ENCODE data around the gene ATP5PB.

ATP5PB gene, protein sequence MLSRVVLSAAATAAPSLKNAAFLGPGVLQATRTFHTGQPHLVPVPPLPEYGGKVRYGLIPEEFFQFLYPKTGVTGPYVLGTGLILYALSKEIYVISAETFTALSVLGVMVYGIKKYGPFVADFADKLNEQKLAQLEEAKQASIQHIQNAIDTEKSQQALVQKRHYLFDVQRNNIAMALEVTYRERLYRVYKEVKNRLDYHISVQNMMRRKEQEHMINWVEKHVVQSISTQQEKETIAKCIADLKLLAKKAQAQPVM

DNA sequence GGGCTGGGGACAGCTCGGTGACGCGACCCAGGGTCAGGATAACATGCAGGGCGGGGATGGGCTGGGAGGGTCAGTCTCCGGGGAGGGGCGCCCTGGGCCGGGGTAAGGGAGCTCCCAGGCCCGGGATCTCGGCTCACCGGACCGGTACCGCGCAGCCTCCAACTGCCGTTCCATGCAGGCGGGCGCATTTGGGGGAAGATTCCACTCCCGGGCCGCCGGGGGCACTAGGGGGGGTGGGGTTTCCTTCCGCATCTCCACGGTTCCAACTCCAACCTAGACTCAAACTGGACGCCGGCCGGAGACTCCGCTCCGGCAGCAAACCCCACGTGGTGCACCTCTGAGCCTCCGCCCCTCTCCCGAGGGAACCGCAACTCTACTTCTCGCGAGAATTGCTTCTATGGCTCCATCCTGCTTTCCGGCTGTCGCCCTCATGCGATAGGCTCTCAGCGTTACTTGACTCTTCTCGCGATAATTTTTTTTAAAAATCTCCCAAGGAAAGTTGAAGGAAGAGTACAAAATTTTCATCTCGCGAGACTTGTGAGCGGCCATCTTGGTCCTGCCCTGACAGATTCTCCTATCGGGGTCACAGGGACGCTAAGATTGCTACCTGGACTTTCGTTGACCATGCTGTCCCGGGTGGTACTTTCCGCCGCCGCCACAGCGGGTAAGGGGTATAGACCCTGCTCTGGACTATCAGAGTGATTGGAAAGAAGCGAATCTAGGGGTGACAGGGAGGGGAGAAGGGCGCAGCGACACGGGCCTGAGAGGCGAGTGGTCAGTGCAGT is at the start of gene ATP5PB, which contains the start of gene WDR77:
TSS of gene ATP5PB (plus strand) at position 547 of the 785 bp plus-strand sequence. CDS start at position 625, 78 bp downstream.
TSS of gene WDR77 (minus strand) at position 339 of the 785 bp plus-strand sequence. CDS start at position 252, 87 bp downstream.
- peak; percentile 87 to 99 (median 94) for DNase-seq
- intact Hi-C loops (cut with DNase I): loop anchor here (2.0 kb wide), 1 partner anchor 310 kb away; no protein-coding TSS in a partner anchor

DNA sequence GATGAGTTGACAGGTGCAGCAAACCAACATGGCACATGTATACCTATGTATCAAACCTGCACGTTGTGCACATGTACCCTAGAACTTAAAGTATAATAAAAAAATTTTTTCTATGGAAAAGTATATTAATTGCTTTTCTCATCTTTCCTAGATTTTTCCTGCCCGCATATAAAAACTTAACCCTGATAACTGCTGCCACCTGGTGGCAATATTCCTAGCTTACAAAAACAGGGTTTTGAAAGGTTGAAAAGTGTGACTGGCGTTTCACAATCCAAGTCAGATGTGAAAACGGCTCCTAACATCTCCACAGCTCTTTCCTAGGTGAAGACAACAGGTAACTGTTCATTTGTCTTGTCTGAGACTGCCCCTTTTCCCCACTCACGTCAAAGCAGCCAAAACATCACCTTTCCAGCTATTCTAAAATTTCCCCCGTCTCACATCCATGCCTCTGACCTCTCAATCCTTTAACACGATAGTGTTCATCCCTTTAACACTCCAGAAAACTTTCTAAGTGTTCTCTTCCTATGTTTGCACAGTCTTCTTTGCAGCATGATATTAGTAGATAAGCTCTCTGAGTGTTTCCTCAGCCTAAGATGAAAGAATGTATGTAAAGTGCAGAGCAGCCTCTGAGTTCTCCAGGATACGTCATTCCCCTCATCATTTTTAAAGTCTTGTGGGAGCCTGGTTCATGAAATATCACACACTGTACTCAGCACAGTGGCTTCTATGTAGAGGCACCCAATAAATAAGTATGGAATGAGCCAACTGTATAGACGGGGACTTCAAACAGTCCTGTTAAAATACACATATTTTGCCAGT is 49.3 kb upstream of the ATP5PB start:
- peak in 4 of 10 donors; percentile 29 to 56 (median 38) for DNase-seq
- intact Hi-C loops (cut with DNase I): loop anchor here (1.0 kb wide), 1 partner anchor 177 kb away; no protein-coding TSS in a partner anchor

GRCh38 chr1:111402083-111402482 is 47.2 kb upstream of the ATP5PB start:
- intact Hi-C loops (cut with DNase I): no loop called here
- DNase-seq: no peak

- intact Hi-C loops (cut with DNase I): no loop called here
These were observed 44.7 kb upstream of the ATP5PB start for GRCh38 chr1:111404588-111404987.

DNA sequence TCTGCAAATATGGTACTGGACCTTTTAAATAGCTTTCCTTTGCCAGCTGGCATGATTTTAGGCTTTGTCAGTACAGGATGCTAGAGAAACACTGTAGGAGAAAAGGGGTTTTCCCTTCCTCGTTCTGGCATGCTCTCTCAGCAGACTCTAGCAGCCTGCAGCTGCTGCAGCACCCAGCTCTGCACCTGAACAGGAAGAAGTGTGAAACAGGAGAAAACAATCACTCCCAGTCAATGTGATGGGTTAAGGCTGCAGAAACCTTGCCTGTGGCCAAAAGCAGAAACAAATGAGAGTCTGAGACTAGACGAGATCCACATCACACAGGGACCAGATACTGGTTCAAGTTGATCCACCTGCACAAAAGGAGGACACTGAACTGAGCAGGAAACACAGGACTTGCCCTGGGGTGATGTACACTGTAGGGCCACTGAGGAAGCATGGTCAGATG is 42.9 kb upstream of the ATP5PB start:
- DNase-seq: no peak
- intact Hi-C loops (cut with DNase I): no loop called here

More at GRCh38 chr1:111404588-111404987, 44.7 kb upstream of the ATP5PB start:
- no peak for DNase-seq

GRCh38 chr1:111407301-111407700 is 42.0 kb upstream of the ATP5PB start:
- DNase-seq: no peak
- intact Hi-C loops (cut with DNase I): no loop called here

DNA sequence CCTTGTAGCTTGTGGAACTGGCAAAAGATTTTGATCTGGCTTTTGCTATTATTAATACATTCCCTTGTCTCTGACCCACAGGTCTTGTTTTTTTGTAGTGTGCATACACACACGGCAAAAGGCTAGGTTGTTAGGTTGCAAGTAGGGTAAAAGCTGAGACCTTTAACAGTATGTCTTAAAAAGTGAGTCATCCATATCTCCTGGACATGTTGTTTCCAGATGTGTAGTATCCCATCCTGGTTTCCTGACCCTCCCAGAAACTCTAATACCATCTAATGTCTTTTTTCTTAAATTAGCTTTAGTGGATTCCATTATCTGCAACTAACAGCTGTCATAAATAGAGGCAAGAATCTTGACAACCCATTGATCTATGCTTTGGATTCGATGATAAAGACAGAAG is 36.4 kb upstream of the ATP5PB start:
- intact Hi-C loops (cut with DNase I): no loop called here
- DNase-seq: no peak

DNA sequence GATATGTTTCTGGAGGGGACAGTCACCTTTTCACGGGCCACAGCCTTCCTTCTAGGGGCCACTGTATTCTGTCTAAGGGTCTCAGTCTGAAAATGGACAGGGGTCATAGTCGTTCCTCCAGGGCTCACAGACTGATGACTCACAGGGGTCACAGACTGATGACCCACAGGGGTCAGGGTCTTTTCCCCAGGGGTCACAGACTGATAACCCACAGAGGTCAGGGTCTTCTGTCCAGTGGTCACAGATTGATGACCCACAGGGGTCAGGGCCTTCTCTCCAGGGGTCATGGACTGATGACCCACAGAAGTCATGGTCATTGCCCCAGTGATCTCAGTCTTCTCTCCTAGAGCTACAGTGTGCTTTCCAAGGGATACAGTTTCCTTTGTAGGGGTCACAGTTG is 34.5 kb upstream of the ATP5PB start:
- intact Hi-C loops (cut with DNase I): no loop called here
- no peak for DNase-seq

GRCh38 chr1:111415461-111415860 is 33.8 kb upstream of the ATP5PB start:
- DNase-seq: no peak
- intact Hi-C loops (cut with DNase I): no loop called here

DNA sequence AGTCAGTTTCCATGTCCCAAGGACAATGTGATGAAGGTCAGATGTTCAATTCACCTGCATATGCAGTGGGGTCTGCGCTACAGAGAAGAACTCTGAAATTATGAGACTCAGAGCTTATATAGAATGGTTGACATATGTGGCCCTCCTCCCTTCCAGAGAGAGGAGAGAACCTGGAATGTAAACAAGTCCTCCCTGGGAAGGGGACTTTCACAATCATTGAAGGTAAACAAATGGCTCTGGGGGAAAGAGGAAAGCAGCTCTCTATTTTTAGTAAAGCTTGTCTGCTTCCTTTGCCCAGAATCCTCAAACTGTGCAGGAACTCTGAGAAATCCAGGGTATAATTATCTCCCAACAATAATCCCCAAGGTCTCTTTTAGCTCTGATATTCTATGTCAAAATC is 31.5 kb upstream of the ATP5PB start:
- intact Hi-C loops (cut with DNase I): no loop called here

GRCh38 chr1:111419037-111419436 is 30.2 kb upstream of the ATP5PB start:
- intact Hi-C loops (cut with DNase I): no loop called here
- no peak for DNase-seq

More for the DNA sequence above, 31.5 kb upstream of the ATP5PB start:
- no peak for DNase-seq

GRCh38 chr1:111420377-111420776 is 28.9 kb upstream of the ATP5PB start:
- no peak for DNase-seq
- intact Hi-C loops (cut with DNase I): no loop called here

DNA sequence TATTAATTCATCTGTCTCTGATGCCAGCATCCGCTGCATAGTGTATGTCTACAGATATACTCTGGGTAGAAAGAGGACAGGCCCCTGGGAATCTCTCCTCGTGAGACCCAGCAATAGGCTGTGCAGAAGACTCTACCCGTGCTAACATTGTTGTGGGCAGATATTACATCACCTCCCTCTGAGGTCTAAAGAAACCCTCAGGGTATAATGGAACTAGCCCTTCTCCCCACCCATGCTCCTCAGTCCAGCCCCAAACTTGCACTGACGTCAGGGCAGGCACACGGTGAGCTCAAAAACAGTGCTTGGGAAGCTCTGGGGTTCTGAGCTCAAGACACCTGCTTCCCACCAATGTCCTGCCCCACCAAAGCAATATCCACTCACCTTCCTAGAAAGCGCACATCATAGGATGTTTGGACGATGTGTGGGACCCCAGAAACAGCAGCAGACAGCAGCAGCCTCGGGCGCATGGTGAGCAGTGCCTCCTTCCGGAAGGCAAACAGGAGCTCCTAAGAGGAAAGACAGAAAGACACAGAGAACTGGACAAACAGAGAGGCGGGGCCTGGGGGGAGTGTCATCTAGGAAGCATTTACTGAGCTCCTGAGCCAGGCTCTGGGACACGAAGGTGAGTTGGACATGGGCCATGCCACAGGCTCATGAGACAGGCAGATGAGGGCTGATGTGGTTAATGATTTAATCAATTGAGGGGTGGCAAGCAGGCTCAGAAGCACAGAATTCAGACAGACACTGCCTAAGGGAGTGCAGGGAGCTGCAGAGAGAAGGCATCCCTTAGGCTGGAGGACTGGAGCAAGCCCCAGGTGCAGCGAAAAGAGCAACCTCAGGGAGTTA is 26.5 kb upstream of the ATP5PB start:
- no peak for DNase-seq
- intact Hi-C loops (cut with DNase I): no loop called here

DNA sequence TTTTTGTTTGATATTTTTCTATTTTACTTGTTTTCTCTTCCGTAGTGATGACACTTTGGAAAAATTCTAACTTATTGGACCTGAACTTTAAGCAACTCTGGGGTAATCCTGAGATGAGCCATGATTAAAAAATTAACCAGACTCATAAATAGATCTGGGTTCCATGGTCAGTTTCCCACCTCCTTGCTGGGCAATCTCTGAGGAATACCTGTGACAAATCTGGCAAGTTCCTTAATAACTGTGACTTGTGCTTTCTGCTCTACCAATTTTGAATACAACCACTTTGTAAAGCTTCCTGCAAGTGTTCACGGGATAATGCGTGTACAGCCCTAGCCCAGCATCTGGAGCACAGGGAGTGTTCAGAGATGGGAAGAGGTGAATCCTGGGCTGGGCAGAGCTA is 25.0 kb upstream of the ATP5PB start:
- no peak for DNase-seq
- intact Hi-C loops (cut with DNase I): no loop called here

DNA sequence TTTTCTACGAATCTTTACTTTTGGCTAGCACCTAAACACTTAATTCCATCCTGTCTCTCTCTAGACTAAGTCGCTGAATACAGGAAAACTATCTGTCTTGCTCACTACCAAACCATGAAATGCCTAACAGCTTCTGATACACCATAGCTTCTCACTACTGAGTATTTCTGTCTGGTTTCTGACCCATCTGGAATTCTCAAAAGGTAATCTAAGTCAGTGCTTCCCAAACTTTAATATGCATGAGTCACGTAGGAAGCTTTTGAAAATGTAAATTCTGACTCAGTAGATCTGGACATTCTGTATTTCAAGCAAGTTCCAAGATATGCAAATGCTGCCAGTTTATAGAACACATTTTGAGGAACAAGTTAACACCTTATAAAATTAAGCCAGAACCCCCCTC is 12.5 kb upstream of the ATP5PB start:
- DNase-seq: no peak
- intact Hi-C loops (cut with DNase I): no loop called here

DNA sequence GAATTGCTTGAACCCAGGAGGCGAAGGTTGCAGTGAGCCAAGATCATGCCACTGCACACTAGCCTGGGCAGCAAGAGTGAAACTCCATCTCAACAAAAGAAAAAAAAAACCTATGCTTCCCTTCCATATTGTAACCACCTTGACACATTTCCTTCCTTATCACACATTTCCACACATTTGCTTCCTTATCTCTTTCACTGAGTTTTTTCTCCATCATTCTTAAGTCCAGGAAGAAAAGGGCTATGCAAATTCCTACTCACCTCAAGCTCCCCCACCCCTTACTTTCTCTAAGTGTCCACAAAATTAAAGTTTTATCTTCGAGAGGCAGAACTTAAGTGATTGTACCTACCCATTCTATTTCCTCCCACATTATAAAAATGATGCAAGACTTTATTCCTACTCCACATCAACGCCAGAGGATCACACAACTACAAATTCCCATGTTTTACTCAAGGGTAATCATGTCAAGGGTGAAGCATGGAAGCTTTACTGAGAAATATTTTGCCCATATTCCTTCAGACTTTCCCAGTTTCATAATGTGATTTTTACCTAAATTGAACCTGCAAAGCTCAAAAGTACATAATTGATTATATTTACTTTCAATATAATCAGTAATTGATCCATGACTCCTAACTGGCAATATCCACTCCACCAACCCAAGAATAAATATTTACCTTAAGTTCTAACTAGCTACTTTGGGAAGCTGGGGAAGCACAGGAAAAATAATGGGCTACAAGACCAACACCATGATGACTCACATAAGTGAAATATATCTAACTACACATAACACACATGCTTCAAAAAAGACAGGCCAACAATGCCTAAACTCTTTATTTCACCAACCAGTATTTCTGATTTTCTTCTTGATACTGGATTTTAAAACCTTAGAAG is 9.6 kb upstream of the ATP5PB start:
- no peak for DNase-seq
- intact Hi-C loops (cut with DNase I): no loop called here

DNA sequence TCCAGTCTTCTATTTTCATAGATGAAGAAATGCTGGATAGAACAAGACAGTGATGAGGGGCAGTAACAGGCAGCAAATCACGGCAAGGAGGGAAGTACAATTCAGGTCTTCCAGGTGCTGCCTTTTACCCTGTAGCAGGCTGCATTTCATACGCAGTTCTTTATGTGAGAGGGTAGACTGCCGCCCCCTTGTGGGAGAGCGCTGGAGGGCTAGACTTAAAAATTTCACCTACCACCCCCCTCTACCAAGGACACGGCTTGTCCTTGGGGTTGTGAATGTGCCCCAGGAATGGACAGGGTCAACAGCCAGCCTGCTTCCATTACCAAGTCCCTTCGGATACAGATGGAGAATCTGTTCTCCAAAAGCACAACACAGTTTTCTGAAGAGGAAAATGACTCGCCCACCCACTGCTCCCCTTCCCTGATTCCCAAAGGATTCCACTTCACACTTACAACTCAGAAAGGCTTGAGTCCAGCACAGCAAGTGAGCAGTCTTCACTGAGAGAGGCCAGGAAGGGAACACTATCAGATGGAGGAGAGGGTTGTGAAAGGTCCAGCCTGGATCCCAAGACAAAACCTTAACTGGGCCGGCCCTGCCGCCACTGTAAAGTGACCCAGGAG is 7.6 kb upstream of the ATP5PB start:
- no peak for DNase-seq
- intact Hi-C loops (cut with DNase I): no loop called here

- intact Hi-C loops (cut with DNase I): no loop called here
These were observed 6.8 kb upstream of the ATP5PB start for GRCh38 chr1:111442457-111442856.

More at GRCh38 chr1:111442457-111442856, 6.8 kb upstream of the ATP5PB start:
- no peak for DNase-seq
